Dermis microvascular lymphatic vessel endothelial cell (primary cell): ENCODE measurements around the gene APOL1. TPM values are rescaled to one million over a fixed set of nuclear protein-coding genes. Genes with fewer than 3 reads are reported as not detected.
"Not testable (repeated sequence)": the region's sequence is repeated elsewhere in the genome, so short reads cannot be mapped to it uniquely, and the experiment has no call there.

Source experiments
- DNase-seq, 2 donors: peaks; one replicate each; pipeline versions ENCODE4 v3.0.0 to v3.0.0-alpha.2; 2010; ENCODE audit warnings: low read depth in 2 of 2
- total RNA-seq: library from RNA; depleted of rRNA; stranded (reverse); fragments of >200 nt; gene quantifications from 2 replicates; pipeline ENCODE4 v1.2.1, GENCODE V29; 2014

APOL1 gene
- total RNA-seq, result 4.9 and 8.0 TPM in 2 replicates

GRCh38 chr22:36252754-36253522 lies at the start of gene APOL1:
APOL1 (plus strand) TSS chr22:36253133; CDS start chr22:36254956, 1,823 bp downstream.
- DNase-seq, result peak in 1 of 2 donors; percentile 25

GRCh38 chr22:36203441-36203840 lies 49.5 kb upstream of the APOL1 start:
- DNase-seq, result not testable (repeated sequence)

GRCh38 chr22:36204001-36204631 lies 48.8 kb upstream of the APOL1 start:
- no peak for DNase-seq

GRCh38 chr22:36204632-36205015 lies 48.3 kb upstream of the APOL1 start:
- DNase-seq, result no peak

- not testable (repeated sequence) for DNase-seq
These were observed 47.4 kb upstream of the APOL1 start for GRCh38 chr22:36205573-36205972.

- no peak for DNase-seq
These were observed 46.7 kb upstream of the APOL1 start for GRCh38 chr22:36206255-36206654.

GRCh38 chr22:36208162-36208765 lies 44.7 kb upstream of the APOL1 start:
- no peak for DNase-seq

GRCh38 chr22:36208914-36209313 lies 44.0 kb upstream of the APOL1 start:
- DNase-seq, result no peak

- not testable (repeated sequence) for DNase-seq
These were observed 43.4 kb upstream of the APOL1 start for GRCh38 chr22:36209488-36209908.

GRCh38 chr22:36210224-36210623 lies 42.7 kb upstream of the APOL1 start:
- no peak for DNase-seq

- peak; percentile 38 to 70 for DNase-seq
These were observed 41.6 kb upstream of the APOL1 start for GRCh38 chr22:36211237-36211861.

GRCh38 chr22:36212901-36213300 lies 40.0 kb upstream of the APOL1 start:
- no peak for DNase-seq

- no peak for DNase-seq
These were observed 39.3 kb upstream of the APOL1 start for GRCh38 chr22:36213586-36213985.

GRCh38 chr22:36215981-36216380 lies 37.0 kb upstream of the APOL1 start:
- DNase-seq, result no peak

- DNase-seq, result no peak
These were observed 34.2 kb upstream of the APOL1 start for GRCh38 chr22:36218648-36219193.

GRCh38 chr22:36220451-36220921 lies 32.4 kb upstream of the APOL1 start:
- DNase-seq, result peak in 1 of 2 donors; percentile 69

GRCh38 chr22:36221799-36222751 lies 30.9 kb upstream of the APOL1 start:
- DNase-seq, result peak; percentile 38 to 66

GRCh38 chr22:36222887-36223450 lies 30.0 kb upstream of the APOL1 start:
- DNase-seq, result no peak

- no peak for DNase-seq
These were observed 29.4 kb upstream of the APOL1 start for GRCh38 chr22:36223504-36223903.

GRCh38 chr22:36224245-36224644 lies 28.7 kb upstream of the APOL1 start:
- DNase-seq, result no peak
